GM18858 (cell line): Measurements from ENCODE around the gene ILKAP.

Experiments
- ATAC-seq: cut with Tn5 transposase; IDR thresholded peaks from one replicate; pipeline ENCODE4 v1.9.1; 2021; ENCODE audit not compliant: unreplicated experiment

Gene ILKAP

GRCh38 chr2:238237431-238238135 is 34.1 kb upstream of the ILKAP start:
- no peak for ATAC-seq

- ATAC-seq, result no peak
Measured at GRCh38 chr2:238236571-238236970, 33.1 kb upstream of the ILKAP start.

GRCh38 chr2:238235856-238236255 is 32.4 kb upstream of the ILKAP start:
- no peak for ATAC-seq

- no peak for ATAC-seq
Measured at GRCh38 chr2:238235331-238235732, 31.8 kb upstream of the ILKAP start.

- no peak for ATAC-seq
Measured at GRCh38 chr2:238233625-238234024, 30.1 kb upstream of the ILKAP start.

GRCh38 chr2:238231809-238232208 is 28.3 kb upstream of the ILKAP start:
- no peak for ATAC-seq

- ATAC-seq, result no peak
Measured at GRCh38 chr2:238231251-238231793, 27.8 kb upstream of the ILKAP start.

- ATAC-seq, result no peak
Measured at GRCh38 chr2:238230699-238231098, 27.2 kb upstream of the ILKAP start.

- ATAC-seq, result no peak
Measured at GRCh38 chr2:238228700-238229099, 25.2 kb upstream of the ILKAP start.

GRCh38 chr2:238227587-238228032 is 24.1 kb upstream of the ILKAP start:
- no peak for ATAC-seq

- ATAC-seq, result no peak
Measured at GRCh38 chr2:238226698-238227586, 23.4 kb upstream of the ILKAP start.

- ATAC-seq, result no peak
Measured at GRCh38 chr2:238225911-238226697, 22.6 kb upstream of the ILKAP start.

- ATAC-seq, result no peak
Measured at GRCh38 chr2:238225121-238225520, 21.6 kb upstream of the ILKAP start.

GRCh38 chr2:238224356-238225035 is 21.0 kb upstream of the ILKAP start:
- no peak for ATAC-seq

- ATAC-seq, result no peak
Measured at GRCh38 chr2:238220892-238221521, 17.5 kb upstream of the ILKAP start.

GRCh38 chr2:238220274-238220891 is 16.9 kb upstream of the ILKAP start:
- ATAC-seq, result no peak

- no peak for ATAC-seq
Measured at GRCh38 chr2:238216651-238217184, 13.2 kb upstream of the ILKAP start.

GRCh38 chr2:238207006-238207405 is 3.5 kb upstream of the ILKAP start:
- no peak for ATAC-seq

- ATAC-seq, result no peak
Measured at GRCh38 chr2:238203973-238204683, 633 bp upstream of the ILKAP start.
